ENCODE data around the gene MRGPRX3.
"Not testable (repeated sequence)": the region's sequence is repeated elsewhere in the genome, so short reads cannot be mapped to it uniquely, and the experiment has no call there.

Gene MRGPRX3

DNA sequence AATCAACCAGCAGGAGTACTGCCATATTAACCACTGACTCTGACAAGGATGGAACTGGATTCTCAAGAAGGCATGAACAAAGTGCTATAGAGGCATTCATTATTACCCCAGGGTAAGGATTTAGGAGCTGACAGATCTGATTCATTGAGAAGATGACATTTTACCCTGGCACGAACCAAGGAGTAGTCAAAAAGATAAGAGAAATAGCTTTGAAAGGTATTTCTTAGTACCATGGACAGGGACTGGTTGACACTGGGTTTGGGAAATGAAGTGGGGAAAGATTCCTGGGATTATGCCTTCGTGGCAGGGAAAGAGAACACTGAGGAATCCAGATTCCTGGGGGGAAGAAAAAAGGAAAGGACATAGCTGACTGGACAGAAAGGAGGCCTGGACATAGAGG lies 21.4 kb upstream of the MRGPRX3 start:
- Histone ChIP-seq H3K4me1 (ENCODE audit: control insufficient read depth, insufficient read depth, low read length, unreplicated experiment) (peaks cover 9% of the 10 kb centered on the region), H3K27me3 (ENCODE audit: insufficient read depth, low read length) (peaks cover 58% of the 10 kb centered on the region), H3K4me3 (ENCODE audit: low read depth, low read length) (no peak overlapping the region)

DNA sequence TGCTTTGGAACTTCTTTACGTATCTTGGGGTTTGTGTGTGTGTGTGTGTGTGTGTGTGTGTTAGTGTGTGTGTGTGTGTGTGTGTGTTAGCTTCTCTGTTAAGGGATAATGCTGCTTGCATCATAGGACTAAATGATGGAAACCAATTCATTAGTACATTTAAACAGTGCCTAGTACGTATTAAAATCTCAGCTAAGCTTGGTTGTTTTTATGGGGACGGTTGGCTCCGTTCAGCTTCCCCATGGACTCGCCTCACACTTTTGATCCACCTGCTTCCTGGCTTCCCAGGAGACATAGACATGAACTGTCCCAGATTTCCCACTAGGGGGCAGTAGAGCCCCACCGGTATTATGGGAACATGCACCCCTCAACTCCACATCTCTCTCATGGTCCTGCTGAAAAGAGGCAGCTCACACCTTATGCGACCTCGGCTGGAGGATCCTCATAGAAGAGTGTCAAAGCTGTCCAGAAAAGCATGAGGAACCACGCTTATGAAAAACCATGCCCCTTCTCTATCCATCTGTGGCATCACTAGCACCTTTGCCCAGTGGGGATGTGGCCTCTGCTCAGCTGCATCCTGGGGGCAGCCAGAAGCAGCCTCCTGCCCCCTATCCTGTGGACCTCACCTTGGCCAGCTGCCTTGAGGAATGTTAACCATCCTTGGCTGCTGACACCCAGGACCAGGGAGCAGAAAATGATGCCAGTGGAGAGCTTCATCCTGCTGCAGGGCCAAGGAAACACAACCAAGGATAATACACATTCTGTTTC lies 16.8 kb upstream of the MRGPRX3 start:
- peaks cover 72% of the 10 kb centered on the region for H3K27me3 ChIP-seq (ENCODE audit: insufficient read depth, low read length)
- no peak overlapping the region for H3K27ac ChIP-seq (ENCODE audit: low read depth, low read length)
- H3K79me2 ChIP-seq (ENCODE audit: control insufficient read depth, insufficient read depth, low read length, unreplicated experiment), result no peaks in the 10 kb centered on the region
- H3K36me3 ChIP-seq (ENCODE audit: insufficient read depth, low read length), result no peaks in the 10 kb centered on the region
- no peak overlapping the region for H2AFZ ChIP-seq (ENCODE audit: low read length, unreplicated experiment)
- no peaks in the 10 kb centered on the region for H3K4me1 ChIP-seq (ENCODE audit: control insufficient read depth, insufficient read depth, low read length, unreplicated experiment)
- H3K4me3 ChIP-seq (ENCODE audit: low read depth, low read length), result no peak overlapping the region

More for the DNA sequence above, 21.4 kb upstream of the MRGPRX3 start:
- Histone ChIP-seq H3K79me2 (ENCODE audit: control insufficient read depth, insufficient read depth, low read length, unreplicated experiment) (no peaks in the 10 kb centered on the region), H3K36me3 (ENCODE audit: insufficient read depth, low read length) (no peaks in the 10 kb centered on the region), H3K27ac (ENCODE audit: low read depth, low read length) (no peak overlapping the region), H2AFZ (ENCODE audit: low read length, unreplicated experiment) (no peak overlapping the region)

DNA sequence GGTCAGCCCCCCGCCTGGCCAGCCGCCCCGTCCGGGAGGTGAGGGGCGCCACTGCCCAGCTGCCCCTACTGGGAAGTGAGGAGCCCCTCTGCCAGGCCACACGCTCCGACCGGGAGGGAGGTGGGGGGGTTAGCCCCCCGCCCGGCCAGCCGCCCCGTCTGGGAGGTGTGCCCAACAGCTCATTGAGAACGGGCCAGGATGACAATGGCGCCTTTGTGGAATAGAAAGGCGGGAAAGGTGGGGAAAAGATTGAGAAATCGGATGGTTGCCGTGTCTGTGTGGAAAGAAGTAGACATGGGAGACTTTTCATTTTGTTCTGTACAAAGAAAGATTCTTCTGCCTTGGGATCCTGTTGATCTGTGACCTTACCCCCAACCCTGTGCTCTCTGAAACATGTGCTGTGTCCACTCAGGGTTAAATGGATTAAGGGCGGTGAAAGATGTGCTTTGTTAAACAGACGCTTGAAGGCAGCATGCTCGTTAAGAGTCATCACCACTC lies 11.0 kb upstream of the MRGPRX3 start:
- not testable (repeated sequence) for H3K27ac ChIP-seq (ENCODE audit: low read depth, low read length); H3K79me2 ChIP-seq (ENCODE audit: control insufficient read depth, insufficient read depth, low read length, unreplicated experiment); H2AFZ ChIP-seq (ENCODE audit: low read length, unreplicated experiment); H3K36me3 ChIP-seq (ENCODE audit: insufficient read depth, low read length); H3K4me1 ChIP-seq (ENCODE audit: control insufficient read depth, insufficient read depth, low read length, unreplicated experiment); H3K4me3 ChIP-seq (ENCODE audit: low read depth, low read length)
- peaks cover 22% of the 10 kb centered on the region for H3K27me3 ChIP-seq (ENCODE audit: insufficient read depth, low read length)

DNA sequence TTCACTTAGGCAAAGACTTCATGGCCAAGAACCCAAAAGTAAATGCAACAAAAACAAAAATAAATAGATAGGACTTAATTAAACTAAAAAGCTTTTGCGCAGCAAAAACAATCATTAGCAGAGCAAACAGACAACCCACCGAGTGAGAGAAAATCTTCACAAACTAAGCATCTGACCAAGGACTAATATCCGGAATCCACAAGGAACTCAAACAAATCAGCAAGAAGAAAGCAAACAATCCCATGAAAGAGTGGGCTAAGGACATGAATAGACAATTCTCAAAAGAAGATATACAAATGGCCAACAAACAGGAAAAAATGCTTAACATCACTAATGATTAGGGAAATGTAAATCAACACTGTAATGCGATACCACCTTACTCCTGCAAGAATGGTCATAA lies 1.3 kb upstream of the MRGPRX3 start:
- not testable (repeated sequence) for H3K79me2 ChIP-seq (ENCODE audit: control insufficient read depth, insufficient read depth, low read length, unreplicated experiment); H3K4me3 ChIP-seq (ENCODE audit: low read depth, low read length); H3K4me1 ChIP-seq (ENCODE audit: control insufficient read depth, insufficient read depth, low read length, unreplicated experiment); H3K36me3 ChIP-seq (ENCODE audit: insufficient read depth, low read length); H3K27ac ChIP-seq (ENCODE audit: low read depth, low read length); H2AFZ ChIP-seq (ENCODE audit: low read length, unreplicated experiment)
- peaks cover 73% of the 10 kb centered on the region for H3K27me3 ChIP-seq (ENCODE audit: insufficient read depth, low read length)

DNA sequence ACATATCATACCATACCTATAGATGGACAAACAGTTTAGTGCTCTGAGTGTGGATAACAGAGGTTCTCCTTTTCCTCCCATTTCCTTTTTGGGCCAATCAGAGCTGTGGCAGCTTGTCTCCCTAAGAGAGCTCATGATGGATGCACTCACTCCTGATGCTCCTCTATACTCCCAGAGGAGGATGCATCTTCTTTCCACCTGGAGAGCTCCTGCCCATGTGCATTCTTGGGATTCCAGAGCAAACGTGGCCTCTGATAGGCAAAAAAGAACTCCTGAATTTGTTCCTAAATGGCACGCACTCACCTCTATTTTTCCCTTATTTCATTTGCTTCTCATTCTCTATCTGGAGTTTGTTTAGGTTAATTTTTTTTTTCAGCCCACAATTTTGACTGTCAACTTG lies 2.9 kb downstream of the MRGPRX3 start:
- Histone ChIP-seq H3K27ac (ENCODE audit: low read depth, low read length) (no peak overlapping the region), H3K36me3 (ENCODE audit: insufficient read depth, low read length) (no peaks in the 10 kb centered on the region), H2AFZ (ENCODE audit: low read length, unreplicated experiment) (no peak overlapping the region), H3K79me2 (ENCODE audit: control insufficient read depth, insufficient read depth, low read length, unreplicated experiment) (no peaks in the 10 kb centered on the region), H3K4me1 (ENCODE audit: control insufficient read depth, insufficient read depth, low read length, unreplicated experiment) (no peaks in the 10 kb centered on the region), H3K4me3 (ENCODE audit: low read depth, low read length) (no peak overlapping the region), H3K27me3 (ENCODE audit: insufficient read depth, low read length) (peaks cover 84% of the 10 kb centered on the region)

DNA sequence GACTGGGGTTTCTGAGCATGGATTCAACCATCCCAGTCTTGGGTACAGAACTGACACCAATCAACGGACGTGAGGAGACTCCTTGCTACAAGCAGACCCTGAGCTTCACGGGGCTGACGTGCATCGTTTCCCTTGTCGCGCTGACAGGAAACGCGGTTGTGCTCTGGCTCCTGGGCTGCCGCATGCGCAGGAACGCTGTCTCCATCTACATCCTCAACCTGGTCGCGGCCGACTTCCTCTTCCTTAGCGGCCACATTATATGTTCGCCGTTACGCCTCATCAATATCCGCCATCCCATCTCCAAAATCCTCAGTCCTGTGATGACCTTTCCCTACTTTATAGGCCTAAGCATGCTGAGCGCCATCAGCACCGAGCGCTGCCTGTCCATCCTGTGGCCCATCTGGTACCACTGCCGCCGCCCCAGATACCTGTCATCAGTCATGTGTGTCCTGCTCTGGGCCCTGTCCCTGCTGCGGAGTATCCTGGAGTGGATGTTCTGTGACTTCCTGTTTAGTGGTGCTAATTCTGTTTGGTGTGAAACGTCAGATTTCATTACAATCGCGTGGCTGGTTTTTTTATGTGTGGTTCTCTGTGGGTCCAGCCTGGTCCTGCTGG lies 4.9 kb downstream of the MRGPRX3 start:
- Histone ChIP-seq H3K4me3 (ENCODE audit: low read depth, low read length) (no peak overlapping the region), H3K27me3 (ENCODE audit: insufficient read depth, low read length) (peaks cover 77% of the 10 kb centered on the region), H3K27ac (ENCODE audit: low read depth, low read length) (no peak overlapping the region), H3K4me1 (ENCODE audit: control insufficient read depth, insufficient read depth, low read length, unreplicated experiment) (no peaks in the 10 kb centered on the region), H3K79me2 (ENCODE audit: control insufficient read depth, insufficient read depth, low read length, unreplicated experiment) (no peaks in the 10 kb centered on the region), H3K36me3 (ENCODE audit: insufficient read depth, low read length) (no peaks in the 10 kb centered on the region), H2AFZ (ENCODE audit: low read length, unreplicated experiment) (no peak overlapping the region)

DNA sequence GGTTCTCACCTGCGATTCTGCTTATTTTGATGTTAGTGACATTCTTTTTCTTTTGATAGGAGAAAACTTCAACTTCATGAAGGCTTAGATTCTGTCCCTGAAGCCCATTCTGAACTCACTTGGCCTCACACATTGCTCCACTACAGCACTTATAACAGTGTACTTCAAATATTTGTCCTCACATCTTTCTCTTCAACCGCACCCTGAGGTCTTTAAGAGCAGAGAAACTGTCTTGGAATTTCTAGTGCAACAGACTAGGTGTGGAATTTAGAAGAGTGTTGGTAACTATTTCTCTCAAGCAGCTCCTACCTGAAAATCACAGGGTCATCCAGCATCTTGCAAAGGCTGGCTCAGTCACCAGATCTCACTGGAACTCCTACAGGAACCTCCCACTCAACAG lies 7.8 kb downstream of the MRGPRX3 start:
- H3K4me3 ChIP-seq (ENCODE audit: low read depth, low read length), result no peak overlapping the region
- no peaks in the 10 kb centered on the region for H3K4me1 ChIP-seq (ENCODE audit: control insufficient read depth, insufficient read depth, low read length, unreplicated experiment)
- no peaks in the 10 kb centered on the region for H3K36me3 ChIP-seq (ENCODE audit: insufficient read depth, low read length)
- no peaks in the 10 kb centered on the region for H3K79me2 ChIP-seq (ENCODE audit: control insufficient read depth, insufficient read depth, low read length, unreplicated experiment)
- no peak overlapping the region for H2AFZ ChIP-seq (ENCODE audit: low read length, unreplicated experiment)
- no peak overlapping the region for H3K27ac ChIP-seq (ENCODE audit: low read depth, low read length)
- H3K27me3 ChIP-seq (ENCODE audit: insufficient read depth, low read length), result peaks cover 59% of the 10 kb centered on the region

DNA sequence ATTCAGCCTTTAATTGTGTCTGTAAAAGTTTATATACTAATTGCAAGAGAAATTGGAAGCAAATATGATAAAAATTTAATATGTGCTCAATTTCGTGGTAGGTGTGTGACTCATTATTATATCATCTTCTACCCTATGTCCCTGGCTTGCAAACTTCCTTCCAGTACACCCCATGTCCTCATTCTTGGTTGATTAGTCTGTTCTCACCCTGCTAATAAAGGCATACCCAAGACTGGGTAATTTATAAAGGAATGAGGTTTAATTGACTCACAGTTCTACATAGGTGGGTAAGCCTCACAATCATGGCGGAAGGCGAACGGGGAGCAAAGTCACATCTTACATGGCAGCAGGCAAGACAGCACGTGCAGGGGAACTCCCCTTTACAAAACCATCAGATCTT lies 11.9 kb downstream of the MRGPRX3 start:
- Histone ChIP-seq H3K27me3 (ENCODE audit: insufficient read depth, low read length) (peaks cover 66% of the 10 kb centered on the region), H2AFZ (ENCODE audit: low read length, unreplicated experiment) (no peak overlapping the region), H3K36me3 (ENCODE audit: insufficient read depth, low read length) (no peaks in the 10 kb centered on the region), H3K4me3 (ENCODE audit: low read depth, low read length) (no peak overlapping the region), H3K4me1 (ENCODE audit: control insufficient read depth, insufficient read depth, low read length, unreplicated experiment) (no peaks in the 10 kb centered on the region), H3K27ac (ENCODE audit: low read depth, low read length) (no peak overlapping the region), H3K79me2 (ENCODE audit: control insufficient read depth, insufficient read depth, low read length, unreplicated experiment) (no peaks in the 10 kb centered on the region)

DNA sequence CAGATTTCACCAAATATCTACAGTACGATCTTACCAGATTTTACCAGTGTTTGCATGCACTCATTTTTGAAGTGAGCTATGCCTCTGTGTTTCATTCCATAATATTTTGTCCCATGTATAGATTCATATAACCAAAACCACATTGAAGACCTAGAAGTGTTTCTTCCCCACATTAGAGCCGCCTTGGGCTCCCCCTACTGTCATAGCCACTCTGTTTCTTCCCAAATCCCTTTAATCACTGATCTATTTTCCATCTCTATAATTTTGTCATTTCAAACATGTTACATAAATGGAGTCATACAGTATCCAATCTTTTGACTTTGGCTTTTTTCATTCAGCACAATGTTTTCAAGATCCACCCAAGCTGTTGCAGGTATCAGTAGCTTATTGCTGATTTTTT lies 12.7 kb downstream of the MRGPRX3 start:
- Histone ChIP-seq H2AFZ (ENCODE audit: low read length, unreplicated experiment) (no peak overlapping the region), H3K4me1 (ENCODE audit: control insufficient read depth, insufficient read depth, low read length, unreplicated experiment) (no peaks in the 10 kb centered on the region), H3K27me3 (ENCODE audit: insufficient read depth, low read length) (peaks cover 66% of the 10 kb centered on the region), H3K27ac (ENCODE audit: low read depth, low read length) (no peak overlapping the region), H3K4me3 (ENCODE audit: low read depth, low read length) (no peak overlapping the region), H3K79me2 (ENCODE audit: control insufficient read depth, insufficient read depth, low read length, unreplicated experiment) (no peaks in the 10 kb centered on the region), H3K36me3 (ENCODE audit: insufficient read depth, low read length) (no peaks in the 10 kb centered on the region)

DNA sequence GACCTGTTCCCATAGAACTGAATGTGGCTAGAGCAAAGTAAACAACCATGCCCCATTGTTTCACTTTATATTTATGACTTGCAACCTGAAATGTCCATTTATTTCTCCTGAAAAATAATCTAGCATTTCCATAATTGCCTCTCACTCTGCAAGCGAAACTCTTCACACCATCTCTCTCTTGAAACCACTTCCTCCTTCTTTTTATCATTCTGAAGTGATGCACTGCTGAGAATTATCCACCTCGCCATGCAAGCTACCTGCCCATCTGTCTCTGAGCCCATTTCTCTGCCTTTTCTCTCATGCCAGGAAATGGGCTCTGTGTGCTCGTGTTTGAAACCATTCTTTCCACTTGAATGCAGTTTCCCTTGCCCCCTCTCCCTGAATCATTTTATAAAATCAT lies 13.5 kb downstream of the MRGPRX3 start:
- Histone ChIP-seq H3K4me1 (ENCODE audit: control insufficient read depth, insufficient read depth, low read length, unreplicated experiment) (no peaks in the 10 kb centered on the region), H3K4me3 (ENCODE audit: low read depth, low read length) (no peak overlapping the region), H3K27ac (ENCODE audit: low read depth, low read length) (no peak overlapping the region), H2AFZ (ENCODE audit: low read length, unreplicated experiment) (no peak overlapping the region), H3K36me3 (ENCODE audit: insufficient read depth, low read length) (no peaks in the 10 kb centered on the region), H3K79me2 (ENCODE audit: control insufficient read depth, insufficient read depth, low read length, unreplicated experiment) (no peaks in the 10 kb centered on the region), H3K27me3 (ENCODE audit: insufficient read depth, low read length) (peaks cover 68% of the 10 kb centered on the region)

DNA sequence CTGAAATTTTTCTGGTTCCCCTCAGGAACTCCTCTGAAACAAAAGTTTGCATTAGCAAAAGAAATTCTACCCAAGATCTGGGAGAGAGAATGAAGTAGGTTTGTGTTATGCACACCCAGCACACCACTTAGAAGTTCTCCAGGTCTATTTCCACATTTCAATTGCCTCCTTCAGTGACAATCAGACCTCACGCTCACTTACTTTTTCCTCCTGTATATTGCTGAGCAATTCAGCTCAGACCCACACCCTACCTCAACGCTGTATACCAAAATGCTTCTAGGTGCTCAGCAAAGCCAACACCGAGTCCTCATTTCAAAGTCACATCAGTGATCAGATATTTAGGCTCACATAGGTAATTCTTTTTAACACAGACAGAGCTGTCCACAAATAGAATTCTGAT lies 19.2 kb downstream of the MRGPRX3 start:
- Histone ChIP-seq H3K27me3 (ENCODE audit: insufficient read depth, low read length) (peaks cover 92% of the 10 kb centered on the region), H2AFZ (ENCODE audit: low read length, unreplicated experiment) (no peak overlapping the region), H3K4me3 (ENCODE audit: low read depth, low read length) (no peak overlapping the region), H3K27ac (ENCODE audit: low read depth, low read length) (no peak overlapping the region), H3K36me3 (ENCODE audit: insufficient read depth, low read length) (no peaks in the 10 kb centered on the region), H3K79me2 (ENCODE audit: control insufficient read depth, insufficient read depth, low read length, unreplicated experiment) (no peaks in the 10 kb centered on the region), H3K4me1 (ENCODE audit: control insufficient read depth, insufficient read depth, low read length, unreplicated experiment) (no peaks in the 10 kb centered on the region)

Measured in ACC112 (cell line).